GM18868 (cell line): Measurements from ENCODE around the gene USP50.
"Not testable (repeated sequence)": the region's sequence is repeated elsewhere in the genome, so short reads cannot be mapped to it uniquely, and the experiment has no call there.

Source experiments
- ATAC-seq: cut with Tn5 transposase; IDR thresholded peaks from one replicate; pipeline ENCODE4 v1.9.1; 2021; ENCODE audit warnings: mild to moderate bottlenecking, moderate library complexity; ENCODE audit not compliant: unreplicated experiment

Gene USP50

GRCh38 chr15:50505656-50506055, 40.8 kb downstream of the USP50 start:
- ATAC-seq = not testable (repeated sequence)

DNA sequence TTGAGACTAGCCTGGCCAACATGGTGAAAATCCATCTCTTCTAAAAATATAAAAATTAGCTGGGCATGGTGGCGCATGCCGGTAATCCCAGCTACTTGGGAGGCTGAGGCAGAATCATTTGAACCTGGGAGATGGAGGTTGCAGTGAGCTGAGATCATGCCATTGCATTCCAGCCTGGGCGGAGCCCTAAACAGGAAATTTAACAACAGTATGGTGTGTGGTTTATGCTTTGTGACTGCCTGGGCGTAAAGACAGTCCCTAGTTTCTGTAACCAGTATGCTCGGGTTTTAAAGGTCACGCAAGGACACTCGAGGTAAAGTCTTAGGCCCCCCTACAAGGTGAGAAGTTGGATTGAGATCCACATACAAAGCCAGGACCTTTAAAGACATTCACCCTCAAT, 43.3 kb downstream of the USP50 start:
- no peak for ATAC-seq

- no peak for ATAC-seq
Observed at GRCh38 chr15:50501815-50502214, 44.7 kb downstream of the USP50 start.

GRCh38 chr15:50500352-50500751, 46.1 kb downstream of the USP50 start:
- ATAC-seq = no peak

GRCh38 chr15:50496692-50497091, 49.8 kb downstream of the USP50 start:
- ATAC-seq = peak; percentile 60

- ATAC-seq = not testable (repeated sequence)
Observed at GRCh38 chr15:50494547-50494946, 51.9 kb downstream of the USP50 start.

DNA sequence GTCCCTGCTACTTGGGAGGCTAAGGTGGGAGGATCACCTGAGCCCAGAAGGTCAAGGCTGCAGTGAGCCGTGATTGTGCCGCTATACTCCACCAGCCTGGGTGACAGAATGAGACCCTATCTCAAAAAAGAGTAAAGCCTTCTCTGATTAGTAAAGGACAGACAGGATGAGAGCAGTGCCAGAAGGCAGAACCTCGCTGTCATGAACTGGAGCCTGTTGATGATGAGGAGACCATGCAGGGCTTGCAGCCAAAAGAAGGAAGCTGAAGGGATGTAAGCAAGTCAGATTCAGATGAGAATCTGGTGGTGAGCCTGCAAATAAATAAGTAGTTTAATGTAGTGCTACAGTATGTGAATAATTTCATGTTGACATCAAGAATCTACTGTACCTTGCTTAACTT, 52.8 kb downstream of the USP50 start:
- ATAC-seq = no peak

GRCh38 chr15:50487287-50487686, 59.2 kb downstream of the USP50 start:
- ATAC-seq = no peak

GRCh38 chr15:50485389-50485788, 61.1 kb downstream of the USP50 start:
- no peak for ATAC-seq

- ATAC-seq = peak; percentile 85
Observed at GRCh38 chr15:50484781-50485180, 61.7 kb downstream of the USP50 start.

GRCh38 chr15:50476143-50476542, 70.3 kb downstream of the USP50 start:
- ATAC-seq = no peak

DNA sequence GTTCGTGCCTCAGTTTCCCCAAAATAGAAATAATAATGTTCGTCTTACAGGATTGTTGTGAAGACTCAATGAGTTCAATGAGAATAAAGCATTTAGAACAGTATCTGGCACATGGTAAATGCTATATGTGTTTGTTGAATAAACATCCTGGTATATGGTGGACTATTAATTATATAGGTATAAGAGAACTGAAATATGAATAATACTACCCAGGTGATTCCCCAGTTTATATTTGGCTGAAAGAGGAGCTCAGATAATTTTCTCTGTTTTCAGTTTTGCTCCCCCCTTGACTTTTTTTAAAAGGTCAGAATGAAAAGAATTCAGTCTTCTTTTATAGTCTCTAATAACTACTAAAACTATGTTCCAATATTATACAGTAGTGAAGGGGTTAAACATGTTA, 75.4 kb downstream of the USP50 start:
- ATAC-seq = no peak

DNA sequence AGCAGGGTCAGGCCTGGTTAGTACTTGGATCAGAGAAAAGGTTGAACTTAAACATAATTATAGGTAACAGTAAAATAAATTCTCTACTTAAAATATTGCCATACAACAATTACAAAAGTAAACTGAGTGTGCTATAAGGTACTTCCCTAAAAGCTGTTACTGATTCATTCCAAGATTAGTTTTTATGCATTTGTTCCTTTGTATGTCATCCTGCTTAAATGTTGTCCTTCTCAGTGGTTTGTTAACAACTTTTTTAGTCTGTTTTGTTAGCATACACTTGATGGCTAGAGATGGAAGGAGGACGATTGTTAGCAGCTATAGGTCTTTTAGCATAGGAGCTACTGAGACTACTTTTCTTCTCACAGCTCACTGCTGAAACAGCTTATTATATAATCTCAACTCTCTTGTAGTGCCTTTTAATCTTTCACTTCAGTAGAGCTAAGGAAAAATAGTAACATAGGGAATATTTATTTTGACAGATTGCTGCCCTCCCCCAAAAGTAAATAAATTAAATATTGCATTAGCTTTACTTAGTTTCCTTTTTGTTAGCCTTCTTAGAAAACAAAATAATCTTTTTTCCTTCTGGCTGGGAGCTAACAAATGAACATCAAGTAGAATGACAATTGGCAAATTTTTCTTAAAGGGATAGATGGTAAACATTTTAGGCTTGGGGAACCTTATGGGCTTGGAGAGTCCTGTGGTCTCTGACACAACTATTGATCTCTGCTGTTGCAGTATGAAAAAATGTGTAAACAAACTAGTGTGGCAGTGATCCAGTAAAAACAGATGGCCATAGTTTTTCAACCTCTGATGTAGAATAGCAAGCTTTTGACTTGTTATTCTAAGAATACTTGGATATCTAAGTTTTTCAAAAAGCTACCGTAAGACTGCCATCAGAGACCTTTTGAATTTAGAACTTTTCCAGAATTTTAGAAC, 82.8 kb downstream of the USP50 start:
- peak; percentile 47 for ATAC-seq

- no peak for ATAC-seq
Observed at GRCh38 chr15:50458348-50459112, 87.9 kb downstream of the USP50 start.

- no peak for ATAC-seq
Observed at GRCh38 chr15:50452927-50453326, 93.5 kb downstream of the USP50 start.
